MCF 10A (cell line): ENCODE measurements around the gene SLC6A9. TPM values are rescaled to one million over a fixed set of nuclear protein-coding genes. Genes with fewer than 3 reads are reported as not detected.

Source experiments
- BruUV-seq: library from RNA; stranded (reverse); fragments of 400-500 nt; replicated peaks from 2 replicates; lab custom pipeline; 2021; lab: Mats Ljungman, UMichigan
- CTCF ChIA-PET: fragments of 300-600 bp; sonication (Branson Sonifier 250); formaldehyde crosslinking; extraction: SDS; loops from one replicate; lab custom pipeline; 2021; ENCODE audit warnings: antibody characterized with exemption, inconsistent platforms; lab: Yijun Ruan, JAX
- POLR2A ChIA-PET: fragments of 300-600, 350-650 bp; sonication (Branson Sonifier 250); formaldehyde crosslinking; extraction: SDS; loops from one replicate; lab custom pipeline; 2020; ENCODE audit warnings: antibody characterized with exemption, inconsistent platforms; lab: Yijun Ruan, JAX
- DNase-seq: peaks from one replicate; pipeline ENCODE4 v3.0.0-alpha.2; 2018; ENCODE audit not compliant: unreplicated experiment
- H3K27ac Mint-ChIP-seq: one replicate; pipeline ENCODE4 v1.8.0; 2022; ENCODE audit warnings: mild to moderate bottlenecking, low read depth, mixed read lengths; ENCODE audit not compliant: unreplicated experiment
- H3K27me3 Mint-ChIP-seq: one replicate; pipeline ENCODE4 v1.8.0; 2022; ENCODE audit warnings: mixed read lengths; ENCODE audit not compliant: insufficient read depth, unreplicated experiment
- H3K36me3 Mint-ChIP-seq: one replicate; pipeline ENCODE4 v1.8.0; 2022; ENCODE audit warnings: mild to moderate bottlenecking, moderate library complexity, mixed read lengths; ENCODE audit not compliant: insufficient read depth, unreplicated experiment
- H3K4me1 Mint-ChIP-seq: one replicate; pipeline ENCODE4 v1.8.0; 2022; ENCODE audit warnings: mixed read lengths; ENCODE audit not compliant: insufficient read depth, unreplicated experiment
- H3K4me3 Mint-ChIP-seq: one replicate; pipeline ENCODE4 v1.8.0; 2022; ENCODE audit warnings: mild to moderate bottlenecking, moderate library complexity, mixed read lengths; ENCODE audit not compliant: unreplicated experiment
- H3K9me3 Mint-ChIP-seq: one replicate; pipeline ENCODE4 v1.8.0; 2022; ENCODE audit warnings: mixed read lengths; ENCODE audit not compliant: unreplicated experiment
- CTCF ChIP-seq: fragments of 200-600 bp; IDR thresholded peaks from one replicate; pipeline ENCODE4 v1.8.0; 2022; ENCODE audit warnings: antibody characterized with exemption, mild to moderate bottlenecking; ENCODE audit not compliant: unreplicated experiment
- intact Hi-C: fragments of 100-400 bp; cut with micrococcal nuclease; formaldehyde crosslinking; loops from 2 replicates; pipeline ENCODE4 v1.14.1; 2022
- total RNA-seq: library from RNA; stranded (reverse); gene quantifications from 2 replicates; pipeline ENCODE4 v1.2.3, GENCODE V29; 2022

Gene SLC6A9
- total RNA-seq, 1 experiment from 2014 or later: 64.9 TPM

GRCh38 chr1:44010935-44011471 lies 20.3 kb downstream of the SLC6A9 start:
- H3K9me3 Mint-ChIP-seq: no peaks in the 10 kb centered on the region
- H3K27me3 Mint-ChIP-seq: no peaks in the 10 kb centered on the region
- H3K4me3 Mint-ChIP-seq: no peak overlapping the region
- intact Hi-C loops: no loop called here
- peaks cover 11% of the 10 kb centered on the region for H3K36me3 Mint-ChIP-seq
- CTCF ChIA-PET: interaction anchor here (0.6 to 1.2 kb wide), 5 partner anchors 10 to 196 kb away, joined by 3 to 7 read pairs (median 3); partner anchors contain the start of gene SLC6A9
- H3K4me1 Mint-ChIP-seq: no peaks in the 10 kb centered on the region
- no peak overlapping the region for H3K27ac Mint-ChIP-seq
- BruUV-seq: no TSS peak
- TF ChIP-seq CTCF: no peak
- DNase-seq: no peak
- POLR2A ChIA-PET: no interaction called here

GRCh38 chr1:44008259-44008658 lies 23.0 kb downstream of the SLC6A9 start:
- intact Hi-C loops: no loop called here
- ChIA-PET CTCF (interaction anchor here (0.6 to 2.2 kb wide), 3 partner anchors 28 to 748 kb away, joined by 4 to 10 read pairs (median 7); no protein-coding TSS in a partner anchor), POLR2A (no interaction called here)
- no TSS peak for BruUV-seq
- Mint-ChIP-seq H3K27me3 (no peaks in the 10 kb centered on the region), H3K9me3 (no peaks in the 10 kb centered on the region), H3K27ac (no peak overlapping the region), H3K4me3 (no peak overlapping the region), H3K36me3 (peaks cover 21% of the 10 kb centered on the region), H3K4me1 (no peaks in the 10 kb centered on the region)
- TF ChIP-seq CTCF: no peak
- DNase-seq: no peak

- H3K27ac Mint-ChIP-seq: no peak overlapping the region
- ChIA-PET POLR2A (interaction anchor here (0.5 to 1.4 kb wide), 2 partner anchors 39 to 45 kb away, joined by 3 to 4 read pairs; no protein-coding TSS in a partner anchor), CTCF (interaction anchor here (2.7 to 3.4 kb wide), 2 partner anchors 34 to 46 kb away, joined by 13 to 28 read pairs; no protein-coding TSS in a partner anchor)
- H3K9me3 Mint-ChIP-seq: no peaks in the 10 kb centered on the region
- no peak for DNase-seq
- H3K36me3 Mint-ChIP-seq: peaks cover 38% of the 10 kb centered on the region
- peak; percentile 32 for TF ChIP-seq CTCF
- no peak overlapping the region for H3K4me3 Mint-ChIP-seq
- intact Hi-C loops: no loop called here
- BruUV-seq: no TSS peak
- no peaks in the 10 kb centered on the region for H3K27me3 Mint-ChIP-seq
- no peaks in the 10 kb centered on the region for H3K4me1 Mint-ChIP-seq
Observed at GRCh38 chr1:44002606-44003157, 28.6 kb downstream of the SLC6A9 start.

- H3K27me3 Mint-ChIP-seq: no peaks in the 10 kb centered on the region
- CTCF ChIA-PET: interaction anchor here (2.7 to 3.4 kb wide), 2 partner anchors 34 to 46 kb away, joined by 13 to 28 read pairs; no protein-coding TSS in a partner anchor
- no peak for TF ChIP-seq CTCF
- no peak overlapping the region for H3K4me3 Mint-ChIP-seq
- no peak for DNase-seq
- BruUV-seq: no TSS peak
- H3K9me3 Mint-ChIP-seq: no peaks in the 10 kb centered on the region
- H3K4me1 Mint-ChIP-seq: no peaks in the 10 kb centered on the region
- peaks cover 42% of the 10 kb centered on the region for H3K36me3 Mint-ChIP-seq
- POLR2A ChIA-PET: interaction anchor here (1.4 kb wide), 1 partner anchor 46 kb away, joined by 3 read pairs; no protein-coding TSS in a partner anchor
- H3K27ac Mint-ChIP-seq: no peak overlapping the region
- intact Hi-C loops: no loop called here
Observed at GRCh38 chr1:44002165-44002564, 29.1 kb downstream of the SLC6A9 start.
